ENCODE measurements around the gene PPIL1. TPM values are rescaled to one million over a fixed set of nuclear protein-coding genes. Genes with fewer than 3 reads are reported as not detected.

Gene PPIL1
- polyA plus RNA-seq, 3 donors = 2.0 to 7.6 (median 5.9) TPM

DNA sequence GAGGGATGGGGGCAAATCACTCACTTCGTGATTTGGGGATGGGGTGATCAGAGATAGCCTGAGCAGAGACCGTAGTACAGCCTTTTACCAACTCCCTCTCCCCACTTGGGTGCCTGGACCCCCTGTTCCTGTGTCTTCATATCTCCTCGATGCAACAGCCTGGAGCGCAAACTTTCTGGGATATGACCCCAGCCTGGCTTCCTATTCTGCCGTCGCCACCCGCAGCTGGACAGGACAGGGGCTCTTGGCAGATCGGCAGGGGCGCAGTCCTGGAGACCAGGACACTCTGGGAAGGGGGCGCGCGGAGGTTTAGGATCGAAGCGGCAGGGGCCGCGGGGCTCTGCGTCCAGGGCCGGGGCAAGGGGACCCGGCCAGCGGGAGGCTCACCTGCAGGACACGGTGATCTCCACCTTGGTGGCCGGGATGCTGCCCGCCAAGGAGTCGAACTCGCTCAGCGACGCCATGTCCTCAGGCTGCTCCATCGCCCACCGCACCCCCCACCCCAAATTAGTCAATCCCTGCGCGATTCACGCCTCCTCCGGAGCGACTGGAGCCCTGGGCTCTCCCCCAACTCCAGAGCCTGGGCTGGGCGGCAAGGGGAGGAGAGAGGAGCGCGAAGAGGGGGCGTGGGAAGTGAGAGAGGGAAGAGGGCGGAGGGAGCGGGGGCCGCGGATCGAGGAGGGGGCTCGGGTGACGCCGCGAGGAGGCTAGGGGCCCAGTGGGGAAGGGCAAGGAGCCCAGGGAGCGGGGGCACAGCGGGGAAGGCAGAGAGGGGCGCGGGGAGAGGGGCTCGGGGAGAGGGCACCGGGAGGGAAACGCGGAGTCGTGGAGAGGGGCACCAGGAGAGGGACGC, 35.5 kb downstream of the PPIL1 start, which contains the start of gene CPNE5:
TSS of gene CPNE5 (minus strand) at position 549 of the 853 bp plus-strand sequence. CDS start at position 482, 67 bp downstream.
- peak within 1 kb of the TSS; percentile 77 to 92 for H3K4me3 Mint-ChIP-seq
- peaks cover 0 to 22% of the 10 kb centered on the region in 2 donors for H3K9me3 ChIP-seq (replicated peaks in 1 of 2; ENCODE audit: control insufficient read depth in 1 of 2, insufficient read depth in 1 of 2, low read length in 2 of 2)
- peaks cover 35% of the 10 kb centered on the region for H3K4me1 Mint-ChIP-seq
- H3K27ac ChIP-seq (ENCODE audit: low read depth in 1 of 2, low read length in 2 of 2) = no peak within 1 kb of the TSS
- H3K4me2 ChIP-seq (replicated peaks; ENCODE audit: extremely low read depth, low read length, poor library complexity, severe bottlenecking) = peak within 1 kb of the TSS; percentile 78
- H3K36me3 ChIP-seq (replicated peaks in 1 of 2; ENCODE audit: control insufficient read depth in 1 of 2, insufficient read depth in 2 of 2, low read length in 2 of 2) = no peaks in the 10 kb centered on the region
- 8% methylated on average over 41 of the region's 57 CpGs for WGBS (ENCODE audit: insufficient coverage)
- H3K27me3 Mint-ChIP-seq (ENCODE audit: low read depth in 3 of 3) = peaks cover 42 to 53% (median 48%) of the 10 kb centered on the region in 3 donors
- no peaks in the 10 kb centered on the region for H4K20me1 ChIP-seq (ENCODE audit: insufficient read depth, low read length)
- peaks cover 8 to 15% of the 10 kb centered on the region in 2 donors for H3K36me3 Mint-ChIP-seq
- no peaks in the 10 kb centered on the region for H3K79me2 ChIP-seq (ENCODE audit: insufficient read depth, low read length)
- no peak for DNase-seq
- H3K27ac Mint-ChIP-seq = peak within 1 kb of the TSS in 3 of 7 donors; percentile 36 to 58 (median 57)
- peaks cover 29 to 46% of the 10 kb centered on the region in 2 donors for H3K27me3 ChIP-seq (ENCODE audit: control insufficient read depth in 2 of 2, insufficient read depth in 2 of 2, low read length in 2 of 2)
- intact Hi-C loops (cut with micrococcal nuclease) = no loop called here
- peaks cover 0 to 12% (median 5%) of the 10 kb centered on the region in 7 donors for H3K9me3 Mint-ChIP-seq
- H3K4me1 ChIP-seq (ENCODE audit: control insufficient read depth in 1 of 2, insufficient read depth in 2 of 2, low read length in 2 of 2) = peaks cover 26 to 34% of the 10 kb centered on the region in 2 donors
- peak within 1 kb of the TSS; percentile 15 for H3K9ac ChIP-seq (ENCODE audit: insufficient read depth, low read length, poor library complexity, severe bottlenecking)
- peak within 1 kb of the TSS; percentile 13 to 68 (median 20) for H3K4me3 ChIP-seq (replicated peaks in 1 of 3; ENCODE audit: low read depth in 2 of 3, low read length in 3 of 3)
- TF ChIP-seq, protein P1, sequence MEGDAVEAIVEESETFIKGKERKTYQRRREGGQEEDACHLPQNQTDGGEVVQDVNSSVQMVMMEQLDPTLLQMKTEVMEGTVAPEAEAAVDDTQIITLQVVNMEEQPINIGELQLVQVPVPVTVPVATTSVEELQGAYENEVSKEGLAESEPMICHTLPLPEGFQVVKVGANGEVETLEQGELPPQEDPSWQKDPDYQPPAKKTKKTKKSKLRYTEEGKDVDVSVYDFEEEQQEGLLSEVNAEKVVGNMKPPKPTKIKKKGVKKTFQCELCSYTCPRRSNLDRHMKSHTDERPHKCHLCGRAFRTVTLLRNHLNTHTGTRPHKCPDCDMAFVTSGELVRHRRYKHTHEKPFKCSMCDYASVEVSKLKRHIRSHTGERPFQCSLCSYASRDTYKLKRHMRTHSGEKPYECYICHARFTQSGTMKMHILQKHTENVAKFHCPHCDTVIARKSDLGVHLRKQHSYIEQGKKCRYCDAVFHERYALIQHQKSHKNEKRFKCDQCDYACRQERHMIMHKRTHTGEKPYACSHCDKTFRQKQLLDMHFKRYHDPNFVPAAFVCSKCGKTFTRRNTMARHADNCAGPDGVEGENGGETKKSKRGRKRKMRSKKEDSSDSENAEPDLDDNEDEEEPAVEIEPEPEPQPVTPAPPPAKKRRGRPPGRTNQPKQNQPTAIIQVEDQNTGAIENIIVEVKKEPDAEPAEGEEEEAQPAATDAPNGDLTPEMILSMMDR (IDR thresholded peaks at IDR 0.05) = no peak
- H2AFZ ChIP-seq (ENCODE audit: insufficient read depth, low read depth, low read length, poor library complexity, severe bottlenecking) = peak within 1 kb of the TSS; percentile 74

DNA sequence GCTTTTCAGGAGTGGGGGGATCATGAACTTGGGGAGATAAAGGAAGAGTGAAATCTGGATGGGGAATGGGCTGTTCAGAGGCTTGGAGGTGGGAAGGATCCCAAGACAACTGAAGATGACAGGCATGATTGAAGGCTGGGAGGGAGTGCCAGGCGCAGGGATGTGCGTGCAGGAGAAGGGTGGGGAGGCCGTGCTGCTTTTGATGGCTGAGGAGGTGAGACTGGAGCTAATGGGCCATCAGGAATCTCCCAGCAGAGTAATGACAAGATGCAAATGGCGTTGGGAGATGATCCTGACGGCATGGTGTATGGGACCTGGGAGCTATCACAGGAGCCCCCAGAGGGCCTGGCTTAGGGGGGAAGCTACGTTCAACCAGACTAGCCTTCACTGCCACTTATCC, 36.9 kb downstream of the PPIL1 start:
- Mint-ChIP-seq H3K27me3 (ENCODE audit: low read depth in 3 of 3) (peaks cover 42 to 51% (median 48%) of the 10 kb centered on the region in 3 donors), H3K9me3 (peaks cover 0 to 15% (median 5%) of the 10 kb centered on the region in 7 donors), H3K4me1 (peaks cover 31% of the 10 kb centered on the region), H3K4me3 (peak overlapping the region in 1 of 2 donors; percentile 9), H3K36me3 (peaks cover 8 to 15% of the 10 kb centered on the region in 2 donors), H3K27ac (no peak overlapping the region)
- H3K4me3 ChIP-seq (replicated peaks in 1 of 3; ENCODE audit: low read depth in 2 of 3, low read length in 3 of 3) = no peak overlapping the region
- H3K9ac ChIP-seq (ENCODE audit: insufficient read depth, low read length, poor library complexity, severe bottlenecking) = no peak overlapping the region
- no peaks in the 10 kb centered on the region for H3K36me3 ChIP-seq (replicated peaks in 1 of 2; ENCODE audit: control insufficient read depth in 1 of 2, insufficient read depth in 2 of 2, low read length in 2 of 2)
- WGBS (ENCODE audit: insufficient coverage) = 100% methylated on average over 5 of the region's 6 CpGs
- intact Hi-C loops (cut with micrococcal nuclease) = no loop called here
- H3K4me2 ChIP-seq (replicated peaks; ENCODE audit: extremely low read depth, low read length, poor library complexity, severe bottlenecking) = no peak overlapping the region
- TF ChIP-seq, protein P1 (IDR thresholded peaks at IDR 0.05) = no peak
- no peaks in the 10 kb centered on the region for H3K79me2 ChIP-seq (ENCODE audit: insufficient read depth, low read length)
- no peak overlapping the region for H2AFZ ChIP-seq (ENCODE audit: insufficient read depth, low read depth, low read length, poor library complexity, severe bottlenecking)
- H3K27ac ChIP-seq (ENCODE audit: low read depth in 1 of 2, low read length in 2 of 2) = no peak overlapping the region
- no peaks in the 10 kb centered on the region for H4K20me1 ChIP-seq (ENCODE audit: insufficient read depth, low read length)
- H3K27me3 ChIP-seq (ENCODE audit: control insufficient read depth in 2 of 2, insufficient read depth in 2 of 2, low read length in 2 of 2) = peaks cover 29 to 46% of the 10 kb centered on the region in 2 donors
- H3K4me1 ChIP-seq (ENCODE audit: control insufficient read depth in 1 of 2, insufficient read depth in 2 of 2, low read length in 2 of 2) = peaks cover 23 to 30% of the 10 kb centered on the region in 2 donors
- DNase-seq = no peak
- peaks cover 0 to 22% of the 10 kb centered on the region in 2 donors for H3K9me3 ChIP-seq (replicated peaks in 1 of 2; ENCODE audit: control insufficient read depth in 1 of 2, insufficient read depth in 1 of 2, low read length in 2 of 2)
